Chondrocyte (in vitro differentiated cells): ENCODE results near the gene CELF2. TPM values are rescaled to one million over a fixed set of nuclear protein-coding genes. Genes with fewer than 3 reads are reported as not detected.

ENCODE experiments used
- DNase-seq: peaks from one replicate; pipeline ENCODE4 v3.0.0; 2021; ENCODE audit warnings: mixed read lengths, low spot score
- H3K27ac Mint-ChIP-seq: one replicate; pipeline ENCODE4 v1.8.0; 2021; ENCODE audit warnings: mild to moderate bottlenecking, moderate library complexity, mixed read lengths; ENCODE audit not compliant: unreplicated experiment
- H3K27me3 Mint-ChIP-seq: 2 replicates; pipeline ENCODE4 v1.8.0; 2021; ENCODE audit warnings: low read depth, mixed read lengths
- H3K36me3 Mint-ChIP-seq: 2 replicates; pipeline ENCODE4 v1.8.0; 2021; ENCODE audit warnings: low read depth, mixed read lengths
- H3K4me1 Mint-ChIP-seq: 2 replicates; pipeline ENCODE4 v1.8.0; 2021; ENCODE audit warnings: low read depth, mild to moderate bottlenecking, mixed read lengths
- H3K4me3 Mint-ChIP-seq: one replicate; pipeline ENCODE4 v1.8.0; 2021; ENCODE audit warnings: mild to moderate bottlenecking, moderate library complexity, mixed read lengths; ENCODE audit not compliant: unreplicated experiment
- H3K9me3 Mint-ChIP-seq: 2 replicates; pipeline ENCODE4 v1.8.0; 2021; ENCODE audit warnings: low read depth, mixed read lengths
- CTCF ChIP-seq: fragments of 200-600 bp; sonication (generic); IDR thresholded peaks from 2 replicates; pipeline ENCODE4 v1.5.0; 2021; ENCODE audit warnings: antibody characterized with exemption, mild to moderate bottlenecking, moderate library complexity
- total RNA-seq: library from RNA; stranded (reverse); gene quantifications from 3 replicates; pipeline ENCODE4 v1.2.1, GENCODE V29; 2021

CELF2 gene
- total RNA-seq, 1 donor from 2014 or later: 44.3 TPM

DNA sequence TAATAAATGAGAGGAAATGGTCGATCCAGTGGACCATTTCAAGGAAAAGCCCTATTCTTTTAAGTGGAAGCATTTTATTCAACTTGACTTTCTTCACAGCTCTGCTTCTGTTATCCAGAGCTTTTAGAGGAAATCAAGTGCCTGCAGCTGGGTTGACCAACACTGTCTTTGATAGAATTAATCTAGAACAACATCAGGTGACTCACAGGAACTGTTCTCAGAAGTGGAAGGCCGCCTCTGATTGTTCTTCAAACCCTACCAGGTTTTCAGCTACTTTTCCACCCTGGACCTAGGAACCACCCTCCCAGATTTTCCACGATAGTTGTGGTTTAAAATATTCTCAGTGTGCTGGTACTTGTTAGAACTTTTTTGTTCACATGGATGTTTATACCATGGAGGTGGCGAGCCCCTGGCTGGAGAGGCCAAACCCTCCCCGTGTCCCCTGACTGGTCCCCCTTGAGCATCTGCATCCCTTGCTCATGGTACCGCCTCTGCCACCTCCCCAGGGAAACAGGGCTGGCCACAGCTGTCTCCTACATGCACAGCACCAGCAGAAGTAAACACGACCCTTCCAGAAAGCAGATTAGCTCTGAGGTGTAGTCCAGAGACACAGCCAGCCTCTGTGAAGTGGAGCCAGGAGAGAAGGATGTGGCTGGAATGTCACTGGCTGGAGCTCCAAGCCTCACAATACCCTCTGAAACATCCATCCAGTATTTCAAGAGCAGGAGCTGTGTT is 300.4 kb downstream of the CELF2 start:
- no peak overlapping the region for H3K4me3 Mint-ChIP-seq
- no peaks in the 10 kb centered on the region for H3K27me3 Mint-ChIP-seq
- no peak for TF ChIP-seq CTCF
- no peaks in the 10 kb centered on the region for H3K9me3 Mint-ChIP-seq
- H3K27ac Mint-ChIP-seq: no peak overlapping the region
- peaks cover 26% of the 10 kb centered on the region for H3K36me3 Mint-ChIP-seq
- DNase-seq: no peak
- H3K4me1 Mint-ChIP-seq: no peaks in the 10 kb centered on the region

DNA sequence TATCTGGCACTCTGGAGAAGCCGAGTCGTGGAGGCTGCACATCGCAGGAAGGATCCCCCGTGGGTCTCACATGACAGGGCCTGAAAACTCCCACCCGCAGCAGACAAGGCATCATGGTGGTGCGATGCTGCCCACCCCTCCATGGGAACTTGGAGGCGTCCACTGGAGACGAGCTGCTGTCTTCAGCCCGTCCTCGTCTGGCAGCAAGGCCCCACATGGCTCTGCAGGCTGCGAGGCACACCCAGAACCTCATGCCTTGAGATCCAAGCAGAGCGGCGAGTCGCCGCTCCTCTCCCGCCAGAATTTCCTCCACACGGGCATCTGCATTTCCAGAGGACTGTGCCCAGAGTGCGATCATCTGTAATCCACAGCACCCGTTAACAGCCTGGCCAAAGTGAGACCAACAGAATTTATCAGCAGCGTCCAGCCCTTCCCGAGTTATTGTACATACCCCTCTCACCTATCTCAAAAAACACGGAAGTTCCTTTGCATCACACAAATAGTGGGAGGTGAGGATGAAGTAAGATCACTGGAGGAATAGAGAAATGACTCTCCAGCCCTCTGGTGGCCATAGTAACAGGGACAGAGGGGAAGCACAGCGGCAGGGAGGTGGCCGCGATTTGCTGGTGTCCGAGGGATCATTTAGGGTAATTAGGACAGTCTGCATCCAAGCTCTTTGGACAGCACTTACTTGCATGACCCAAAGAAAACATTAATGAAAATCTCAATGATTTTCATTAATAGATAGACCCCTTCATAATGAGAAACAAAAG is 301.3 kb downstream of the CELF2 start:
- H3K36me3 Mint-ChIP-seq: peaks cover 23% of the 10 kb centered on the region
- H3K27ac Mint-ChIP-seq: no peak overlapping the region
- no peaks in the 10 kb centered on the region for H3K4me1 Mint-ChIP-seq
- no peak overlapping the region for H3K4me3 Mint-ChIP-seq
- no peaks in the 10 kb centered on the region for H3K27me3 Mint-ChIP-seq
- TF ChIP-seq CTCF: peak; percentile 20
- no peak for DNase-seq
- H3K9me3 Mint-ChIP-seq: no peaks in the 10 kb centered on the region

GRCh38 chr10:11319990-11320602 is 302.4 kb downstream of the CELF2 start:
- Mint-ChIP-seq H3K9me3 (no peaks in the 10 kb centered on the region), H3K36me3 (peaks cover 17% of the 10 kb centered on the region), H3K27me3 (no peaks in the 10 kb centered on the region), H3K4me3 (no peak overlapping the region), H3K4me1 (no peaks in the 10 kb centered on the region), H3K27ac (no peak overlapping the region)
- no peak for DNase-seq
- no peak for TF ChIP-seq CTCF

DNA sequence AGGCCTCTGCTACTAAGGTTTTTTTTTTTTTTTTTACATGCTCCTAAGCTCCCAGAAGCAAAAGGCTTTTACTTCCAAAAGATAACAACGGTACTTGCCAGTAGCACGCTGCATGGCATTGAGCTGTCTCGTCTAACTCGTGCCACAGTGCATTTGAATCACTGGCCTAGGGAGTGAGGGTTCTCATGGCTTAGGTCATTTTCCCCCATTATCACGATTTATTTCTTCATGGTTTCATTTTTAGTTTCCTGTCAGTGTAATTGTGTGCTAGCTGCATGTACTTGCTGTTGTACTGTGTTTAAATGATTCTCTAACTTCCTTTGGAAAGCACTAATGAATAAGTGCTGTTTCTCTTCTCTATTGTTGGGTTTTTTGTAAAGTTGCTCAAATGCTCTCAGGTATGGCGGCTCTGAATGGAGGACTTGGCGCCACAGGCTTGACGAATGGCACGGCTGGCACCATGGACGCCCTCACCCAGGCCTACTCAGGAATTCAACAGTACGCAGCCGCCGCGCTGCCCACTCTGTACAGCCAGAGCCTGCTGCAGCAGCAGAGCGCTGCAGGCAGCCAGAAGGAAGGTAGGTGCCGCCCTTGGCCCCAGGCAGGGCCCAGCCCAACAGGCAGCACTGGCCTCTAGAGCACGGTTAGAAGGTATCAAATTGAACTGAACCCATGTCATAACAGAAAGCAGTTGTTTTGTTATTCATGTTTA is 303.3 kb downstream of the CELF2 start:
- H3K27me3 Mint-ChIP-seq: no peaks in the 10 kb centered on the region
- no peak overlapping the region for H3K4me3 Mint-ChIP-seq
- peaks cover 14% of the 10 kb centered on the region for H3K36me3 Mint-ChIP-seq
- H3K4me1 Mint-ChIP-seq: peaks cover 4% of the 10 kb centered on the region
- H3K9me3 Mint-ChIP-seq: no peaks in the 10 kb centered on the region
- H3K27ac Mint-ChIP-seq: no peak overlapping the region
- DNase-seq: no peak
- no peak for TF ChIP-seq CTCF

DNA sequence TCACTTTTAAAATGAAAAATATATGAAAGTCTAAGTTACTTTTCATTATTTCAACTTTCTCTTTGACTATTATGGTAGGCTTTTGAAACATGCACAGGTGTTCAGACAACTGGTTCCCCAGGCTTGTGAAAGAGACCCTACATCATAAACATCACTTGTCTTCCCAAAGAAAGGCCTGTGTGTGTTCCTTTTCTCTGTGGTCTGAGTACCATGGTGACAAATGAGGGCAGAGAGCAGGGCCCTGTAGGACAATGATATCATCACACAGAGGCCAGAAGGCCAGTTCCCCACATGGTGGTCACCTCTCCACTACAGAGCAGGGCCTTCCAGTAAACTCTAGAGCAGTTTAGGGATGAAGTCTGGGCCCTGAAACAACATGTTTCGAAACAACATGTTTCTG is 305.0 kb downstream of the CELF2 start:
- Mint-ChIP-seq H3K27me3 (no peaks in the 10 kb centered on the region), H3K9me3 (no peaks in the 10 kb centered on the region), H3K27ac (no peak overlapping the region), H3K4me1 (peaks cover 7% of the 10 kb centered on the region), H3K4me3 (no peak overlapping the region), H3K36me3 (peaks cover 13% of the 10 kb centered on the region)
- DNase-seq: no peak
- TF ChIP-seq CTCF: no peak
